ENCODE results near the gene ADD2. TPM values are rescaled to one million over a fixed set of nuclear protein-coding genes. Genes with fewer than 3 reads are reported as not detected.

ADD2 gene
- total and polyA plus RNA-seq, 3 donors from 2014 or later, result 5.1 to 6.1 (median 5.8) TPM

- Histone ChIP-seq H3K4me3 (no peak overlapping the region), H3K36me3 (ENCODE audit: low read depth, missing control alignments) (no peaks in the 10 kb centered on the region), H3K4me1 (peaks cover 5% of the 10 kb centered on the region), H3K27ac (no peak overlapping the region), H3K27me3 (no peaks in the 10 kb centered on the region), H3K9me3 (no peaks in the 10 kb centered on the region)
- DNase-seq, result no peak
- no peak for TF ChIP-seq POLR2A (IDR thresholded peaks at IDR 0.05)
- TF ChIP-seq, protein P1, sequence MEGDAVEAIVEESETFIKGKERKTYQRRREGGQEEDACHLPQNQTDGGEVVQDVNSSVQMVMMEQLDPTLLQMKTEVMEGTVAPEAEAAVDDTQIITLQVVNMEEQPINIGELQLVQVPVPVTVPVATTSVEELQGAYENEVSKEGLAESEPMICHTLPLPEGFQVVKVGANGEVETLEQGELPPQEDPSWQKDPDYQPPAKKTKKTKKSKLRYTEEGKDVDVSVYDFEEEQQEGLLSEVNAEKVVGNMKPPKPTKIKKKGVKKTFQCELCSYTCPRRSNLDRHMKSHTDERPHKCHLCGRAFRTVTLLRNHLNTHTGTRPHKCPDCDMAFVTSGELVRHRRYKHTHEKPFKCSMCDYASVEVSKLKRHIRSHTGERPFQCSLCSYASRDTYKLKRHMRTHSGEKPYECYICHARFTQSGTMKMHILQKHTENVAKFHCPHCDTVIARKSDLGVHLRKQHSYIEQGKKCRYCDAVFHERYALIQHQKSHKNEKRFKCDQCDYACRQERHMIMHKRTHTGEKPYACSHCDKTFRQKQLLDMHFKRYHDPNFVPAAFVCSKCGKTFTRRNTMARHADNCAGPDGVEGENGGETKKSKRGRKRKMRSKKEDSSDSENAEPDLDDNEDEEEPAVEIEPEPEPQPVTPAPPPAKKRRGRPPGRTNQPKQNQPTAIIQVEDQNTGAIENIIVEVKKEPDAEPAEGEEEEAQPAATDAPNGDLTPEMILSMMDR (IDR thresholded peaks at IDR 0.05), result no peak
- intact Hi-C loops (cut with DNase I; ENCODE audit: low total_unique reads), result no loop called here
- 68 to 72% methylated on average over 3 of the region's 3 CpGs for WGBS, 2 donors
Measured at GRCh38 chr2:70668432-70668831, 99.6 kb downstream of the ADD2 start.

- WGBS, 2 donors, result 72 to 73% methylated on average over 7 of the region's 7 CpGs
- Histone ChIP-seq H3K4me3 (no peak overlapping the region), H3K4me1 (peaks cover 5% of the 10 kb centered on the region), H3K27me3 (no peaks in the 10 kb centered on the region), H3K9me3 (no peaks in the 10 kb centered on the region), H3K36me3 (ENCODE audit: low read depth, missing control alignments) (no peaks in the 10 kb centered on the region), H3K27ac (no peak overlapping the region)
- no peak for DNase-seq
- intact Hi-C loops (cut with DNase I; ENCODE audit: low total_unique reads), result no loop called here
- TF ChIP-seq, protein P1 (IDR thresholded peaks at IDR 0.05), result no peak
- no peak for TF ChIP-seq POLR2A (IDR thresholded peaks at IDR 0.05)
Measured at GRCh38 chr2:70664525-70664924, 103.5 kb downstream of the ADD2 start.

DNA sequence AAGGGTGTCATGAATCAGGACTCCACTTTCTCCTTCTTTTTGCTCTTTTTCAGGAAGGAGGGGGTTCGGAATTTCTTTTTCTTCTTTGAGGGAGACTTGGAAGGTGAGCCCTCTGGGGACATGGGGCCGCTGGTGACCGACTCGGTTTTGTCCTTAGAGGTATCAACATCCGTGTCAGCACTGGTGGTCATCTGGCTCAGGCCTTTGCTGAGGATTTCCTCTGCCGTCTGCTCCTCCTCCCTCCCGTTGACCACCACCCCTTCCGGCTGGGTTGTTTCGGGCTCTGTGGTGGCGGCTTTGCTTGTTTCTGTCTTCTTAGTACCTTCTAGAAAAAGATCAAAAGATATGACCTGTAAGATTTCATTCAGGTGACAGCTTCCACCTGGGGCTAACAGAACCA is 104.6 kb downstream of the ADD2 start:
- TF ChIP-seq, protein P1 (IDR thresholded peaks at IDR 0.05), result no peak
- Histone ChIP-seq H3K9me3 (no peaks in the 10 kb centered on the region), H3K36me3 (ENCODE audit: low read depth, missing control alignments) (no peaks in the 10 kb centered on the region), H3K4me1 (peaks cover under 1% of the 10 kb centered on the region), H3K27me3 (no peaks in the 10 kb centered on the region), H3K4me3 (no peak overlapping the region), H3K27ac (no peak overlapping the region)
- WGBS, 2 donors, result 90 to 95% methylated on average over 10 of the region's 10 CpGs
- DNase-seq, result no peak
- intact Hi-C loops (cut with DNase I; ENCODE audit: low total_unique reads), result no loop called here

DNA sequence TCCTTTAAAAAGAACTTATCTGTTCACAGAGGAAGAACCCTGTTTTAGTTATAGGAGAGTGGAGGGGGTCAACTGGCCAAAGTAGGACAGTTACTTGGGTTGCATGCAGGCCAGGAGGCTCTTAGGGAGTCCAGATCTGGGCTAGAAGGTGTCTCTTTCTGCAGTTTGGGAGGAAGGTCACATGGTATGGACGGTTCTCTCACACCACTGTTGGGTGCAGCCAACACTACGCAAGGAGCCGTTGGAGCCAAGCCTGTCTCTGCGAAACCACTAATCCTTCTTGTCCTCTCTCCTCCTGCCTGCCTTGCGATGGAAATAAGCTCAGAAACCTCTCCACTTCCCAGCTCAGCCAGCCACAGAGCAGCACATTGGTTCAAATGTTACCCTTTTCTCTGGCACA is 108.4 kb downstream of the ADD2 start:
- Histone ChIP-seq H3K27ac (no peak overlapping the region), H3K9me3 (no peaks in the 10 kb centered on the region), H3K27me3 (no peaks in the 10 kb centered on the region), H3K36me3 (ENCODE audit: low read depth, missing control alignments) (no peaks in the 10 kb centered on the region), H3K4me3 (no peak overlapping the region), H3K4me1 (no peaks in the 10 kb centered on the region)
- intact Hi-C loops (cut with DNase I; ENCODE audit: low total_unique reads), result no loop called here
- DNase-seq, result no peak
- TF ChIP-seq, protein P1 (IDR thresholded peaks at IDR 0.05), result no peak
- TF ChIP-seq POLR2A (IDR thresholded peaks at IDR 0.05), result no peak
- 89 to 92% methylated on average over 5 of the region's 5 CpGs for WGBS, 2 donors

- Histone ChIP-seq H3K9me3 (no peaks in the 10 kb centered on the region), H3K36me3 (ENCODE audit: low read depth, missing control alignments) (no peaks in the 10 kb centered on the region), H3K4me1 (no peaks in the 10 kb centered on the region), H3K4me3 (no peak overlapping the region), H3K27ac (no peak overlapping the region), H3K27me3 (no peaks in the 10 kb centered on the region)
- intact Hi-C loops (cut with DNase I; ENCODE audit: low total_unique reads), result no loop called here
- no peak for DNase-seq
- WGBS, 2 donors, result 62 to 63% methylated on average over 2 of the region's 2 CpGs
- TF ChIP-seq POLR2A (IDR thresholded peaks at IDR 0.05), result no peak
- TF ChIP-seq, protein P1 (IDR thresholded peaks at IDR 0.05), result no peak
Measured at GRCh38 chr2:70658476-70658875, 109.5 kb downstream of the ADD2 start.
